OCI-LY3 (cell line): ENCODE measurements around the gene MLPH.

Experiments used
- H2AFZ ChIP-seq: fragments of 200-600, 300-600 bp; shearing (Covaris generic); 2 replicates; pipeline ENCODE4 v1.6.0; 2014; ENCODE audit warnings: antibody characterized with exemption, low read depth, low read length
- H3K27ac ChIP-seq: fragments of 200-600, 300-600 bp; sonication (generic); 2 replicates; pipeline ENCODE4 v1.5.1; 2014; ENCODE audit warnings: mild to moderate bottlenecking, low read length, moderate library complexity, mixed read lengths
- H3K27me3 ChIP-seq: fragments of 200-600, 300-600 bp; sonication (generic); 2 replicates; pipeline ENCODE4 v1.6.1; 2014; ENCODE audit warnings: low read depth, low read length, mixed read lengths
- H3K36me3 ChIP-seq: fragments of 200-600, 300-600 bp; sonication (generic); replicated peaks from 2 replicates; pipeline ENCODE3; 2014; ENCODE audit warnings: low read depth, low read length, mixed read lengths
- H3K4me1 ChIP-seq: fragments of 300-600, 200-600 bp; sonication (generic); 2 replicates; pipeline ENCODE4 v1.6.1; 2014; ENCODE audit warnings: low read length, mixed read lengths
- H3K4me2 ChIP-seq: fragments of 200-600, 300-600 bp; sonication (generic); 2 replicates; pipeline ENCODE4 v1.6.1; 2014; ENCODE audit warnings: low read length, mixed read lengths
- H3K4me3 ChIP-seq: fragments of 300-600, 200-600 bp; sonication (generic); 2 replicates; pipeline ENCODE4 v1.5.1; 2014; ENCODE audit warnings: antibody characterized with exemption, mild to moderate bottlenecking, low read length, moderate library complexity
- H3K79me2 ChIP-seq: fragments of 300-600, 200-600 bp; shearing (Covaris generic); 2 replicates; pipeline ENCODE4 v1.6.1; 2014; ENCODE audit warnings: mild to moderate bottlenecking, low read length, mixed read lengths
- H3K9ac ChIP-seq: fragments of 300-600, 200-600 bp; shearing (Covaris generic); 2 replicates; pipeline ENCODE4 v1.6.0; 2014; ENCODE audit warnings: mild to moderate bottlenecking, low read length, moderate library complexity
- H3K9me3 ChIP-seq: fragments of 200-600, 300-600 bp; shearing (Covaris generic); 2 replicates; pipeline ENCODE4 v1.6.1; 2014; ENCODE audit warnings: low read length, mixed read lengths; ENCODE audit not compliant: insufficient read depth
- H4K20me1 ChIP-seq: fragments of 200-600, 300-600 bp; sonication (generic); 2 replicates; pipeline ENCODE4 v1.6.1; 2016; ENCODE audit warnings: low read length, mixed read lengths; ENCODE audit not compliant: insufficient read depth
- EZH2phosphoT487 ChIP-seq: fragments of 200-600 bp; shearing (Covaris generic); IDR thresholded peaks from 2 replicates; pipeline ENCODE4 v1.6.1; 2018; ENCODE audit warnings: antibody characterized with exemption, mixed run types, low read depth
- TF ChIP-seq, protein P1 (sequence below): fragments of 200-600, 300-600 bp; sonication (generic); IDR thresholded peaks from 2 replicates; pipeline ENCODE4 v1.5.1; 2014; ENCODE audit warnings: antibody characterized with exemption, low read length, low read depth

MLPH gene

DNA sequence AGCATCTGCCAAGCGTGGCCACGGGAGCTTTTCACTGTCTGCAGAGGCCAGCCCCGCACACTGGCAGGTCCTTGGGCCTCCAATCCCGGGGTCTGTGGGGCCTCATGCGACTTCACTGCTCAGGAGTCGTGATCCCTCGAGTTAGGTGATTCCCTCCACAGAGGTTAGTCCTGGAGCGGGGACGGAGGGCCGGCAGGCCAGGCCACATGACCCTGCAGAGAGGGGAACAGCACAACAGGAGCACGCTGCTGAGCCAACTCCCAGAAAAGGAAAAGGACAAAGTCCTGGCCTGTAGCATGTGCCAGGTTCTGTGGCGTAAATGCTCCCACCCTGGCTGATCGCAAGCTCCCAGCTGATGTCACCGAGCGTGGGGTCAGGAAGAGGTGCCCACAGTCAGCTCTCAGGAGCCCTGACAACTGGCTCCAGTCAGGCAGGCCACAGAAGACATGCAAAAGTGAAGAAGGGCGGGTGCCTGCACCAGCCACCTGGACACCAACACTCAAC is 64.1 kb downstream of the MLPH start:
- Histone ChIP-seq H2AFZ (no peak overlapping the region), H3K4me3 (no peak overlapping the region), H3K4me1 (peaks cover under 1% of the 10 kb centered on the region), H3K27me3 (no peaks in the 10 kb centered on the region), H4K20me1 (no peaks in the 10 kb centered on the region), H3K79me2 (no peaks in the 10 kb centered on the region), H3K4me2 (no peak overlapping the region), H3K9ac (no peak overlapping the region), H3K9me3 (0 out of 2 replicates have a peak, but pooled peaks cover 7% of the 10 kb centered on the region), H3K27ac (no peak overlapping the region), H3K36me3 (no peaks in the 10 kb centered on the region)
- TF ChIP-seq EZH2phosphoT487 = no peak
- TF ChIP-seq, protein P1, sequence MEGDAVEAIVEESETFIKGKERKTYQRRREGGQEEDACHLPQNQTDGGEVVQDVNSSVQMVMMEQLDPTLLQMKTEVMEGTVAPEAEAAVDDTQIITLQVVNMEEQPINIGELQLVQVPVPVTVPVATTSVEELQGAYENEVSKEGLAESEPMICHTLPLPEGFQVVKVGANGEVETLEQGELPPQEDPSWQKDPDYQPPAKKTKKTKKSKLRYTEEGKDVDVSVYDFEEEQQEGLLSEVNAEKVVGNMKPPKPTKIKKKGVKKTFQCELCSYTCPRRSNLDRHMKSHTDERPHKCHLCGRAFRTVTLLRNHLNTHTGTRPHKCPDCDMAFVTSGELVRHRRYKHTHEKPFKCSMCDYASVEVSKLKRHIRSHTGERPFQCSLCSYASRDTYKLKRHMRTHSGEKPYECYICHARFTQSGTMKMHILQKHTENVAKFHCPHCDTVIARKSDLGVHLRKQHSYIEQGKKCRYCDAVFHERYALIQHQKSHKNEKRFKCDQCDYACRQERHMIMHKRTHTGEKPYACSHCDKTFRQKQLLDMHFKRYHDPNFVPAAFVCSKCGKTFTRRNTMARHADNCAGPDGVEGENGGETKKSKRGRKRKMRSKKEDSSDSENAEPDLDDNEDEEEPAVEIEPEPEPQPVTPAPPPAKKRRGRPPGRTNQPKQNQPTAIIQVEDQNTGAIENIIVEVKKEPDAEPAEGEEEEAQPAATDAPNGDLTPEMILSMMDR = no peak

GRCh38 chr2:237552908-237553307 is 65.9 kb downstream of the MLPH start:
- Histone ChIP-seq H3K27ac (no peak overlapping the region), H2AFZ (no peak overlapping the region), H3K9ac (no peak overlapping the region), H3K27me3 (no peaks in the 10 kb centered on the region), H3K4me1 (peaks cover 17% of the 10 kb centered on the region), H3K36me3 (no peaks in the 10 kb centered on the region), H3K4me3 (no peak overlapping the region), H3K9me3 (0 out of 2 replicates have a peak, but pooled peaks cover 9% of the 10 kb centered on the region), H4K20me1 (no peaks in the 10 kb centered on the region), H3K4me2 (no peak overlapping the region), H3K79me2 (no peaks in the 10 kb centered on the region)
- TF ChIP-seq EZH2phosphoT487 = no peak
- TF ChIP-seq, protein P1 = no peak

DNA sequence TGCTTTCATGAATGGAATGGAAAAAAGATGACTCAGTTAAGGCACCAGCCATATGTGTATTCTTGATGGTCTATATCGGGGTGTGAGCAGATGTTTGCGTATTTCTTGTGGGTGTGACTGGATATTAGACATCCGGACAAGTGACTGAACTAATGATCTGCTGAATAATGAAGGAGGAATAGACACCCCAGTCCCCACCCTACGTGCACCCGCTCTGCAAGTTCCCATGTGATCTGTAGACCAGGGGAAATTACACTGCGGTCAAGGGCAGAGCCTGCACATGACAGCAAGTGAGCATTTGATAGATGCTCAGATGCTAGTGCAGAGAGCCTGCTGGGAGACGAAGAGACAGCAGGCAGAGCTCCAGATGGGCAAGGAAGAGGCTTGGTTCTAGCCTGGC is 66.9 kb downstream of the MLPH start:
- Histone ChIP-seq H3K79me2 (no peaks in the 10 kb centered on the region), H3K4me2 (no peak overlapping the region), H3K4me3 (no peak overlapping the region), H3K9me3 (0 out of 2 replicates have a peak, but pooled peaks cover 9% of the 10 kb centered on the region), H3K27ac (peak overlapping the region; percentile 20; the same call in 1 of the 2 replicates), H3K9ac (no peak overlapping the region), H3K36me3 (no peaks in the 10 kb centered on the region), H3K27me3 (no peaks in the 10 kb centered on the region), H3K4me1 (peaks cover 28% of the 10 kb centered on the region), H4K20me1 (no peaks in the 10 kb centered on the region), H2AFZ (no peak overlapping the region)
- no peak for TF ChIP-seq EZH2phosphoT487
- TF ChIP-seq, protein P1 = no peak

DNA sequence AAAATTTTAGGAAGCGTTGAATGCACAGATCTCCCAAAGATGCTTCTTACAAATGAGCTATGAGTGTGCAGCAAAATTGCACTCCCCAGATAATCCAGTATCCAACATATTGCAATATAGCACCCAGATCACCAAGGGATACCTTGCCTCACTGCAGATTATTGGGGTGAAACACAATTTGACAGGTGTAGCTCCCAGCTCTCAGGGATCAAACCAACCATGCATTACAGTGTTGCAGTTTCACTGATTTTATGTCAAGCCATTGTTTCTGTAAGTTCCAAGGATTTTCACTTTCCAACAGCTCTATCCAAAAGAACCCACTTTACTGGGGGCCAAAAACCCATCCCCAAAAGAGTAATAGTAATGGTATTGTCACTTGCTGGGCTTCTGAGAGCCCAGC is 68.5 kb downstream of the MLPH start:
- H3K4me1 ChIP-seq = peaks cover 28% of the 10 kb centered on the region
- TF ChIP-seq, protein P1 = no peak
- TF ChIP-seq EZH2phosphoT487 = no peak
- H3K9me3 ChIP-seq = 0 out of 2 replicates have a peak, but pooled peaks cover 9% of the 10 kb centered on the region
- no peak overlapping the region for H3K4me2 ChIP-seq
- H2AFZ ChIP-seq = no peak overlapping the region
- no peak overlapping the region for H3K27ac ChIP-seq
- H3K79me2 ChIP-seq = no peaks in the 10 kb centered on the region
- no peaks in the 10 kb centered on the region for H3K36me3 ChIP-seq
- H4K20me1 ChIP-seq = no peaks in the 10 kb centered on the region
- H3K4me3 ChIP-seq = no peak overlapping the region
- no peaks in the 10 kb centered on the region for H3K27me3 ChIP-seq
- no peak overlapping the region for H3K9ac ChIP-seq
